ENCODE results near the gene POLR1G. TPM values are rescaled to one million over a fixed set of nuclear protein-coding genes. Genes with fewer than 3 reads are reported as not detected.

The POLR1G gene
- total and polyA plus RNA-seq, 9 of the 15 experiments (the other 6 are each of a cell fraction or from before 2014, with no cell fraction given) = 3.0 to 50.1 (median 27.4) TPM

DNA sequence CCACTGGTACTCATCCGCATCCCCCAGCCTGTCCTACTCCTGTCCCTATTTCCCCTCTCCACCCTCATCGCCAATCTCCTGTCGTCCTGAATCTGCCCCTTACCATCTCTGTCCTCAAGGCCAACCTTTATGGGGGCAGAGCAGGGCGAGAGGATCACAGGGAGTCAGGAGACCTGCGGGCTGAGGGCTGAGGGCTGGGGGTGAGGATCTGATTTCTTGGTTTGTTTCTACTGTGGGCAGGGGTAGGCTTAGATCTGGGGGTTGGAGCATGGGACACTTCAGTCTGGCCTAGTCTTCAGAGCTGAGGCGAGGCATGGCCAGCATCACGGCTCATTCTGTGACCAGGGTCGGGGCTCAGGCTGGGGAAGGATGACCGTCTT, 33.8 kb downstream of the POLR1G start (continued):
- TF ChIP-seq, protein P1, sequence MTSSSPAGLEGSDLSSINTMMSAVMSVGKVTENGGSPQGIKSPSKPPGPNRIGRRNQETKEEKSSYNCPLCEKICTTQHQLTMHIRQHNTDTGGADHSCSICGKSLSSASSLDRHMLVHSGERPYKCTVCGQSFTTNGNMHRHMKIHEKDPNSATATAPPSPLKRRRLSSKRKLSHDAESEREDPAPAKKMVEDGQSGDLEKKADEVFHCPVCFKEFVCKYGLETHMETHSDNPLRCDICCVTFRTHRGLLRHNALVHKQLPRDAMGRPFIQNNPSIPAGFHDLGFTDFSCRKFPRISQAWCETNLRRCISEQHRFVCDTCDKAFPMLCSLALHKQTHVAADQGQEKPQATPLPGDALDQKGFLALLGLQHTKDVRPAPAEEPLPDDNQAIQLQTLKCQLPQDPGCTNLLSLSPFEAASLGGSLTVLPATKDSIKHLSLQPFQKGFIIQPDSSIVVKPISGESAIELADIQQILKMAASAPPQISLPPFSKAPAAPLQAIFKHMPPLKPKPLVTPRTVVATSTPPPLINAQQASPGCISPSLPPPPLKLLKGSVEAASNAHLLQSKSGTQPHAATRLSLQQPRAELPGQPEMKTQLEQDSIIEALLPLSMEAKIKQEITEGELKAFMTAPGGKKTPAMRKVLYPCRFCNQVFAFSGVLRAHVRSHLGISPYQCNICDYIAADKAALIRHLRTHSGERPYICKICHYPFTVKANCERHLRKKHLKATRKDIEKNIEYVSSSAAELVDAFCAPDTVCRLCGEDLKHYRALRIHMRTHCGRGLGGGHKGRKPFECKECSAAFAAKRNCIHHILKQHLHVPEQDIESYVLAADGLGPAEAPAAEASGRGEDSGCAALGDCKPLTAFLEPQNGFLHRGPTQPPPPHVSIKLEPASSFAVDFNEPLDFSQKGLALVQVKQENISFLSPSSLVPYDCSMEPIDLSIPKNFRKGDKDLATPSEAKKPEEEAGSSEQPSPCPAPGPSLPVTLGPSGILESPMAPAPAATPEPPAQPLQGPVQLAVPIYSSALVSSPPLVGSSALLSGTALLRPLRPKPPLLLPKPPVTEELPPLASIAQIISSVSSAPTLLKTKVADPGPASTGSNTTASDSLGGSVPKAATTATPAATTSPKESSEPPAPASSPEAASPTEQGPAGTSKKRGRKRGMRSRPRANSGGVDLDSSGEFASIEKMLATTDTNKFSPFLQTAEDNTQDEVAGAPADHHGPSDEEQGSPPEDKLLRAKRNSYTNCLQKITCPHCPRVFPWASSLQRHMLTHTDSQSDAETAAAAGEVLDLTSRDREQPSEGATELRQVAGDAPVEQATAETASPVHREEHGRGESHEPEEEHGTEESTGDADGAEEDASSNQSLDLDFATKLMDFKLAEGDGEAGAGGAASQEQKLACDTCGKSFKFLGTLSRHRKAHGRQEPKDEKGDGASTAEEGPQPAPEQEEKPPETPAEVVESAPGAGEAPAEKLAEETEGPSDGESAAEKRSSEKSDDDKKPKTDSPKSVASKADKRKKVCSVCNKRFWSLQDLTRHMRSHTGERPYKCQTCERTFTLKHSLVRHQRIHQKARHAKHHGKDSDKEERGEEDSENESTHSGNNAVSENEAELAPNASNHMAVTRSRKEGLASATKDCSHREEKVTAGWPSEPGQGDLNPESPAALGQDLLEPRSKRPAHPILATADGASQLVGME (CRISPR knock-in tag; IDR thresholded peaks at IDR 0.05) = no peak
- TF ChIP-seq HES1 (IDR thresholded peaks at IDR 0.05; ENCODE audit: low read depth) (no peak), ZNF212 (CRISPR knock-in tag; IDR thresholded peaks at IDR 0.05) (no peak), ZFP30 (CRISPR knock-in tag; IDR thresholded peaks at IDR 0.05; ENCODE audit: borderline replicate concordance) (no peak), HDGF (IDR thresholded peaks at IDR 0.05) (peak; percentile 35; the same call in 1 of the 2 replicates), GATA2 (CRISPR knock-in tag; IDR thresholded peaks at IDR 0.05) (no peak), DDX20 (tag; IDR thresholded peaks at IDR 0.05; ENCODE audit: low read depth) (no peak), ZNF586 (CRISPR knock-in tag; conservative IDR thresholded peaks at IDR 0.05) (no peak), IRF1 (CRISPR knock-in tag; IDR thresholded peaks at IDR 0.05; ENCODE audit: borderline replicate concordance) (no peak), MCM5 (IDR thresholded peaks at IDR 0.05; ENCODE audit: low read depth) (no peak), NFRKB (IDR thresholded peaks at IDR 0.05; ENCODE audit: low read depth) (peak; percentile 62), HCFC1 (IDR thresholded peaks at IDR 0.05; ENCODE audit: low read depth, low read length) (no peak), THRAP3 (IDR thresholded peaks at IDR 0.05; ENCODE audit: borderline replicate concordance) (peak; percentile 51; the same call in 1 of the 2 replicates), MYNN (IDR thresholded peaks at IDR 0.05) (no peak), MYNN (CRISPR knock-in tag; IDR thresholded peaks at IDR 0.05) (no peak), ASH1L (IDR thresholded peaks at IDR 0.05; ENCODE audit: borderline replicate concordance, low read depth, partially characterized antibody) (no peak), E2F6 (IDR thresholded peaks at IDR 0.05; ENCODE audit: borderline replicate concordance in 1 of 2, extremely low read depth in 1 of 2, insufficient read depth in 1 of 2, insufficient read length in 1 of 2, low read depth in 1 of 2, low read length in 1 of 2, poor library complexity in 1 of 2, severe bottlenecking in 1 of 2) (no peak)
- TF ChIP-seq, protein P2, sequence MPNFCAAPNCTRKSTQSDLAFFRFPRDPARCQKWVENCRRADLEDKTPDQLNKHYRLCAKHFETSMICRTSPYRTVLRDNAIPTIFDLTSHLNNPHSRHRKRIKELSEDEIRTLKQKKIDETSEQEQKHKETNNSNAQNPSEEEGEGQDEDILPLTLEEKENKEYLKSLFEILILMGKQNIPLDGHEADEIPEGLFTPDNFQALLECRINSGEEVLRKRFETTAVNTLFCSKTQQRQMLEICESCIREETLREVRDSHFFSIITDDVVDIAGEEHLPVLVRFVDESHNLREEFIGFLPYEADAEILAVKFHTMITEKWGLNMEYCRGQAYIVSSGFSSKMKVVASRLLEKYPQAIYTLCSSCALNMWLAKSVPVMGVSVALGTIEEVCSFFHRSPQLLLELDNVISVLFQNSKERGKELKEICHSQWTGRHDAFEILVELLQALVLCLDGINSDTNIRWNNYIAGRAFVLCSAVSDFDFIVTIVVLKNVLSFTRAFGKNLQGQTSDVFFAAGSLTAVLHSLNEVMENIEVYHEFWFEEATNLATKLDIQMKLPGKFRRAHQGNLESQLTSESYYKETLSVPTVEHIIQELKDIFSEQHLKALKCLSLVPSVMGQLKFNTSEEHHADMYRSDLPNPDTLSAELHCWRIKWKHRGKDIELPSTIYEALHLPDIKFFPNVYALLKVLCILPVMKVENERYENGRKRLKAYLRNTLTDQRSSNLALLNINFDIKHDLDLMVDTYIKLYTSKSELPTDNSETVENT (CRISPR knock-in tag; IDR thresholded peaks at IDR 0.05) = no peak

Measured in K562 (cell line).